HG02884 (cell line): Measurements from ENCODE around the gene HBG2.
"Not testable (repeated sequence)": the region's sequence is repeated elsewhere in the genome, so short reads cannot be mapped to it uniquely, and the experiment has no call there.

ENCODE experiments used
- ATAC-seq: cut with Tn5 transposase; IDR thresholded peaks from one replicate; pipeline ENCODE4 v1.9.1; 2021; ENCODE audit warnings: mild to moderate bottlenecking, moderate library complexity; ENCODE audit not compliant: unreplicated experiment

HBG2 gene

GRCh38 chr11:5254646-5255413, at the start of gene HBG2:
Gene HBG2 (minus strand): TSS chr11:5254781. CDS start chr11:5254728, 53 bp downstream.
- ATAC-seq: not testable (repeated sequence)

- ATAC-seq: no peak
These were observed 49.5 kb upstream of the HBG2 start for GRCh38 chr11:5304046-5304445.

GRCh38 chr11:5303626-5304025, 49.0 kb upstream of the HBG2 start:
- ATAC-seq: no peak

- ATAC-seq: no peak
These were observed 47.3 kb upstream of the HBG2 start, which contains the start of gene OR51B4 for GRCh38 chr11:5301846-5302245. Gene OR51B4 (minus strand): TSS chr11:5301946. CDS start chr11:5301946, 0 bp downstream.

- ATAC-seq: no peak
These were observed 45.7 kb upstream of the HBG2 start for GRCh38 chr11:5300251-5300650.

- no peak for ATAC-seq
These were observed 43.9 kb upstream of the HBG2 start for GRCh38 chr11:5298451-5298850.

GRCh38 chr11:5297721-5298323, 43.2 kb upstream of the HBG2 start:
- ATAC-seq: no peak

GRCh38 chr11:5294342-5294995, 39.9 kb upstream of the HBG2 start:
- ATAC-seq: not testable (repeated sequence)

GRCh38 chr11:5293028-5293427, 38.4 kb upstream of the HBG2 start:
- ATAC-seq: no peak

- peak; percentile 98 for ATAC-seq
These were observed 36.7 kb upstream of the HBG2 start for GRCh38 chr11:5291207-5291838.

GRCh38 chr11:5290106-5290505, 35.5 kb upstream of the HBG2 start:
- no peak for ATAC-seq

GRCh38 chr11:5289696-5290095, 35.1 kb upstream of the HBG2 start:
- no peak for ATAC-seq

- ATAC-seq: no peak
These were observed 34.4 kb upstream of the HBG2 start for GRCh38 chr11:5288906-5289550.

GRCh38 chr11:5288108-5288905, 33.7 kb upstream of the HBG2 start:
- no peak for ATAC-seq

GRCh38 chr11:5286901-5287300, 32.3 kb upstream of the HBG2 start:
- ATAC-seq: no peak

GRCh38 chr11:5286351-5286750, 31.8 kb upstream of the HBG2 start:
- no peak for ATAC-seq

- ATAC-seq: no peak
These were observed 31.2 kb upstream of the HBG2 start for GRCh38 chr11:5285703-5286340.

- ATAC-seq: no peak
These were observed 30.1 kb upstream of the HBG2 start for GRCh38 chr11:5284637-5285036.

GRCh38 chr11:5283882-5284281, 29.3 kb upstream of the HBG2 start:
- ATAC-seq: no peak

- ATAC-seq: no peak
These were observed 28.5 kb upstream of the HBG2 start for GRCh38 chr11:5283086-5283485.
